GM12892 (cell line): ENCODE measurements around the gene TDG.

Experiments used
- POLR2A ChIP-seq: IDR thresholded peaks from 2 replicates; pipeline ENCODE4 v1.6.1; 2011; ENCODE audit warnings: low read depth, low read length, control low read depth
- POLR2AphosphoS5 ChIP-seq: IDR thresholded peaks from 2 replicates; pipeline ENCODE4 v1.6.1; 2011; ENCODE audit warnings: low read depth, low read length, control low read depth
- TAF1 ChIP-seq: IDR thresholded peaks from 2 replicates; pipeline ENCODE4 v1.6.1; 2011; ENCODE audit warnings: low read depth, mild to moderate bottlenecking, control low read depth, low read length, borderline replicate concordance

DNA sequence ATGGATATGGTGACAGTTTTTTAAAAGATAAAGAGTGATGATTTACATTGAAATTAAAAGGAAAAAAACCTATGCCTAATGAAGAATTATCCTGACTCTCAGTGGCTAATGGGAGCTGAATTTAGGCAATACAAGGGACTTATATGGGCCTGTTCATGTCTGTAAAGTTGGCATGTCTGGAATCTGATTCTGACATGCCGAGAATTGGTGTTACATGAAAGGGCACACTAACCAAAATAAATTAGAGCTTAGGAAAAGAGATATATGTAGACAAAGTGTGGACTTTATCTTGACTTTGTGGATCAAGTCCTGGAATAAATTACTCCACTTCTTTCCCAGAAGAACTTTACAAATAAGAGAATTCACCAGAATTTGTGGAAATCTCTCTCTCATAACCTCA, 1.1 kb downstream of the TDG start:
- no peak for TF ChIP-seq POLR2AphosphoS5
- no peak for TF ChIP-seq POLR2A
- no peak for TF ChIP-seq TAF1
